Adrenal gland (tissue), 5 donors: ENCODE data around the gene ROBO2.

Experiments
- CTCF ChIP-seq, 6 experiments: fragments of 450-650 bp in 4 of 6; fragments of 200-600 bp in 2 of 6; sonication (generic) in 1 of 6; IDR thresholded peaks; 1 replicate in 5 of 6; 2 replicates in 1 of 6; pipeline versions ENCODE4 v1.5.1 to v1.8.0; 2016 to 2021; ENCODE audit warnings: antibody characterized with exemption in 6 of 6, mild to moderate bottlenecking in 2 of 6, moderate library complexity in 1 of 6
- POLR2A ChIP-seq, 2 donors: fragments of 450-650 bp; IDR thresholded peaks; one replicate each; pipeline ENCODE4 v1.6.1; 2017; ENCODE audit warnings: antibody characterized with exemption in 2 of 2, mild to moderate bottlenecking in 2 of 2, moderate library complexity in 1 of 2
- donor health status: DM: no; HTN: no; CAD: no.

- TF ChIP-seq CTCF (IDR thresholded peaks at IDR 0.05) = no peak
- no peak for TF ChIP-seq POLR2A (IDR thresholded peaks at IDR 0.05)
These were observed 501.5 kb downstream of the ROBO2 start for GRCh38 chr3:77541203-77541922.
